GM13976 (cell line): Measurements from ENCODE around the gene NCOA3.
"Not testable (repeated sequence)": the region's sequence is repeated elsewhere in the genome, so short reads cannot be mapped to it uniquely, and the experiment has no call there.

Source experiments
- DNase-seq: peaks from one replicate; pipeline ENCODE4 v3.0.0; 2012; ENCODE audit warnings: low spot score
- in situ Hi-C: fragments of 300-500 bp; cut with MboI; formaldehyde crosslinking; loops from one replicate; pipeline ENCODE4 v1.12.0; 2022; ENCODE audit warnings: low sequenced_read_pairs, mixed read lengths, inconsistent platforms; ENCODE audit not compliant: unreplicated experiment
- TF ChIP-seq, protein P1 (sequence below): IDR thresholded peaks from 2 replicates; pipeline ENCODE4 v1.5.1; 2012; ENCODE audit warnings: borderline replicate concordance, mild to moderate bottlenecking; ENCODE audit not compliant: insufficient read depth; ENCODE audit errors: extremely low read depth, missing control alignments, control extremely low read depth

NCOA3 gene

DNA sequence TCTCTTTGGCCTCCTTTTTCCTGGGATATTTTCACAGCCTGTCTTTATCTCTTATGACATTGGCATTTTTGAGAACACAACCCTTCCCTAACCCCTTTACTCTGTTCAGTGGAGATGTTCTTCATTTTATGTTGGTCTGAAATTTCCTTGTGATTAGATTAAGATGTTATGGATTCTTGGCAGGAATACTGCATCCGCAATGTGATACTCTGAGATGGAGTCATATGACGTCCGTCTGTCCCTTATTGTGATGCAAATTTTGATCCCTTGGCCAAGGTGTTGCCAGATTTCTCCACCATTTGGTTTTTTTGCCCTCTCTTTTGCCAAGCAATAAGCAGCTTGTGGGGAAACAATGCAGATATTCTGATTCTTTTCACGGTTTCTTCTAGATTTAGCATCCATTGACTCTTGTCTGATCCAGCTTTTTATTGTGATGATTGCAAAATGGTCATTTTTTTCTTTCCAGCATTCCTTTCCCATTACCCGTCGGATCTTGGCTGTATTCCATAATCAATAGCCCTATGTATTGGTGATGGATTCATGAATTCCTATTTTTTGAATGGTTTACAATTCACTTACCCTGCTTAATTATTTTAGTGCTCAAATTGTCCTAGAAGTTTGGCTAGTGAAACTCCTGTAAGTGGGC is 85.1 kb downstream of the NCOA3 start:
- in situ Hi-C loops, result no loop called here
- TF ChIP-seq, protein P1, sequence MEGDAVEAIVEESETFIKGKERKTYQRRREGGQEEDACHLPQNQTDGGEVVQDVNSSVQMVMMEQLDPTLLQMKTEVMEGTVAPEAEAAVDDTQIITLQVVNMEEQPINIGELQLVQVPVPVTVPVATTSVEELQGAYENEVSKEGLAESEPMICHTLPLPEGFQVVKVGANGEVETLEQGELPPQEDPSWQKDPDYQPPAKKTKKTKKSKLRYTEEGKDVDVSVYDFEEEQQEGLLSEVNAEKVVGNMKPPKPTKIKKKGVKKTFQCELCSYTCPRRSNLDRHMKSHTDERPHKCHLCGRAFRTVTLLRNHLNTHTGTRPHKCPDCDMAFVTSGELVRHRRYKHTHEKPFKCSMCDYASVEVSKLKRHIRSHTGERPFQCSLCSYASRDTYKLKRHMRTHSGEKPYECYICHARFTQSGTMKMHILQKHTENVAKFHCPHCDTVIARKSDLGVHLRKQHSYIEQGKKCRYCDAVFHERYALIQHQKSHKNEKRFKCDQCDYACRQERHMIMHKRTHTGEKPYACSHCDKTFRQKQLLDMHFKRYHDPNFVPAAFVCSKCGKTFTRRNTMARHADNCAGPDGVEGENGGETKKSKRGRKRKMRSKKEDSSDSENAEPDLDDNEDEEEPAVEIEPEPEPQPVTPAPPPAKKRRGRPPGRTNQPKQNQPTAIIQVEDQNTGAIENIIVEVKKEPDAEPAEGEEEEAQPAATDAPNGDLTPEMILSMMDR, result no peak
- DNase-seq, result no peak

DNA sequence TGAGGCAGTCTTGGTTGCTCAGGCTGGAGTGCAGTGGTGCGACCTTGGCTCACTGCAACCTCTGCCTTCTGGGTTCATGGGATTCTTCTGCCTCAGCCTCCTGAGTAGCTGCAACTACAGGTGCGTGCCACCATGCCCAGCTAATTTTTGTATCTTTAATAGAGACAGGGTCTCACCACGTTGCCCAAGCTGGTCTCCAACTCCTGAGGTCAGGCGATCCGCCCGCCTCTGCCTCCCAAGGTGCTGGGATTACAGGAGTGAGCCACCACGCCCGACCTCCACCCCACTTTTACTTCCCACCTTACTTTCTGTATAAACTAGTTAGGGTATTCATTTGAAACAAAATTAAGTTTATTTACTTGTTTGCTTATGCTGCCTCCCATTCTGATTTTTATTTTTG is 86.5 kb downstream of the NCOA3 start:
- no peak for DNase-seq
- in situ Hi-C loops, result no loop called here
- TF ChIP-seq, protein P1, result no peak

DNA sequence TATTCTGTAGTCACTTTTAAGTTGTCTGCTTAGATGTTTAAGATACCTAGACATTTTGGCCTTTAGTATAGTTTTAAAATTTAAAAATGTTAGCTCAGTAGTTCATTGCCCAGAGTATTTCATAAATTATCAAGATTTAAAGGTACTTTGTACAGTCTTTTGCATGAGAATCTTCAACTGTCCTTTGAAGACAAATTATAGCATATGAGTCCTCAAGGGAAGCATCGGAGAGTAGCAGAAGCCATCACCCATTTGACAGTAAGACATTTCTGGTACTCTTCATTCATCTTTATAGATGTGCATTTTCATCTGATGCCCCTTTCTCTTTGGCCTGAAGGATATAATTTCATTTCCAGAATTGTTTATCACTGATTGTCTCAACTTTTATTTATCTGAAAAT is 89.5 kb downstream of the NCOA3 start:
- in situ Hi-C loops, result no loop called here
- no peak for DNase-seq
- TF ChIP-seq, protein P1, result no peak

DNA sequence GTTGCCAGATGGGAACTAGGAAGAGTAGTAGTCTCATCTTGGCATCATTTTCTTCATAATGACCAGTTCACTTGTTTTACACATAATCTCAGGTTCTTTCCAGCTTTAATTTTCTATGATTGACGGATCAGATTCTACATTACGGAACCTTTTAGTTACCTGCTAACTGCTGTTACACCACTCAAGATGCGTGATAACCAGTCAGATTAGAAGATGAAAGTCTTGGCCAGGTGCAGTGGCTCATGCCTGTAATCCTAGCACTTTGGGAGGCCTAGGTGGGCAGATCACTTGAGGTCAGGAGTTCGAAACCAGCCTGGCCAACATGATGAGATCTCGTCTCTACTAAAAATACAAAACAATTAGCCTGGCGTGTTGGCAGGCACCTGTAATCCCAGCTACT is 92.5 kb downstream of the NCOA3 start:
- in situ Hi-C loops, result no loop called here
- no peak for DNase-seq
- TF ChIP-seq, protein P1, result no peak

DNA sequence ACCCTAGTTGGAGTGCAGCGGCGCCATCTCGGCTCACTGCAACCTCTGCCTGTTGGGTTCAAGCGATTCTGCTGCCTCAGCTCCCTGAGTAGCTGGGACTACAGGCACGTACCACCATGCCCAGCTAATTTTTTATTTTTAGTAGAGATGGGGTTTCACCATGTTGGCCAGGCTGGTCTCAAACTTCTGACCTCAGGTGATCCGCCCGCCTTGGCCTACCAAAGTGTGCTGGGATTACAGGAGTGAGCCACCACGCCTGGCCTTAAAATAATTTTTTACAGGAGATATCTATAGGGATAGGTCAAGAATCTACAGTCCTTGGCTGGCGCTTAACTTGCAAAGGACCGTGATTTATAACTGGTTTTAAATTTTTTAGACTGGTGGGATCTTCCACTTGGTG is 93.5 kb downstream of the NCOA3 start:
- DNase-seq, in situ Hi-C loops: not testable (repeated sequence)

DNA sequence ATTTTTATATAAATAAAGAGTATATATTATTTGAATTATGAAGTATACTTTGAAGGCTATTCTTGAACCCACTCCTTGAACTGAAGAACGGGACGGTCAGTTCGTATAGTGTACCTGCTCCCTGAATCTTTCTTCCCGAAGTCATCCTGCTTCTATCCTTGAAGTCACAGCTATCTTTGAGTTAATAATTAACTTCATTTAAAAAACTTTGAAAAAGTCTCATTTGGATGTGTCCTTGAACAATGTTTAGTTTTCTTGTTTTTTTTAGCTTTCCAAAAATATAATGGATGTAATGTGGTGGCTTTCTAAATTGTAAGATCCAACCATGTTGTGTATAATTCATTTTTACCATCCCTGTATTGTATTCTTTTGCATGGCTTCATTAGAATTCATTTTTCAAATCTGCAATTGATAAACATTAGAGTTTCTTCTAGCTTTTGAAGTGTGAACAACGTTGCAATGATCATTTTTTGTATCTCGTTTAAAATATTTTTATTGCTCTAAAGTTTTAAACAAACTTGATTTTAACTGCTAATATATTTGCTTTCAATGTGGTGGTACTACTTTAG is 94.4 kb downstream of the NCOA3 start:
- in situ Hi-C loops, result no loop called here
- TF ChIP-seq, protein P1, result no peak
- DNase-seq, result no peak

DNA sequence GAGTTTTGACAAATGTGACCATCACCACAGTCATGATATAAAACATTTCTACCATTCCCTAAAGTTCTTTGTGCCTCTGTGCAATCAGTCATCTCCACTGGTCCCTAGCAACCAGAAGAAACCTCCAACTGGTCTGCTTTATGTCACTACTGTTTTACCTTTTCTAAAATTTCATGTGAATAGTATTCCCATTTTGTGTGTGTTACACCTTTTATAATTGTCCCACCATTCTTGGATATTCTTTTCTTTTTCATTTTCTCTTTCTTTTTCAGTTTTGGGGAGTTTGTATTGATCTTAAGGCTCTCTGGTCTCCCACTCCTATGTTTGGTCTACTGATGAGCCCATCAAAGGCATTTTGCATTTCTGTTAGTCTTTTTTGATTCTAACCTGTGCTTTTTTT is 95.4 kb downstream of the NCOA3 start:
- TF ChIP-seq, protein P1, result no peak
- in situ Hi-C loops, result no loop called here
- DNase-seq, result no peak
